ENCODE data around the gene SETX. TPM values are rescaled to one million over a fixed set of nuclear protein-coding genes. Genes with fewer than 3 reads are reported as not detected.

SETX gene
- total and polyA plus RNA-seq, 2 of the 13 experiments (the other 11 are each of a cell fraction or from before 2014, with no cell fraction given) = 13.2 to 39.0 TPM

- no peak overlapping the region for H3K4me3 ChIP-seq (replicated peaks in 1 of 3; ENCODE audit: insufficient read depth in 1 of 3, low read depth in 2 of 3, low read length in 3 of 3)
- H4K20me1 ChIP-seq (ENCODE audit: insufficient read depth, low read length) = no peaks in the 10 kb centered on the region
- H3K79me2 ChIP-seq (ENCODE audit: insufficient read depth, low read length) = no peaks in the 10 kb centered on the region
- H3K9ac ChIP-seq (ENCODE audit: insufficient read depth, low read depth, low read length) = no peak overlapping the region
- DNase-seq (ENCODE audit: low spot score) = no peak
- peaks cover 17 to 49% of the 10 kb centered on the region in 2 experiments for H3K36me3 ChIP-seq (replicated peaks in 1 of 2; ENCODE audit: control insufficient read depth in 1 of 2, insufficient read depth in 2 of 2, low read length in 2 of 2)
- no TSS peak for BruUV-seq (replicated peaks)
- no peaks in the 10 kb centered on the region for H3K9me3 ChIP-seq (ENCODE audit: low read length)
- H2AFZ ChIP-seq (ENCODE audit: low read length) = no peak overlapping the region
- in situ Hi-C loops (cut with HindIII; ENCODE audit: extremely low pct_ligation_motif_present, low pct_unique_long_range_greater_than_20kb) (no loop called here), intact Hi-C loops (cut with micrococcal nuclease; ENCODE audit: unreplicated experiment) (no loop called here)
- no peak overlapping the region for H3K27ac ChIP-seq (ENCODE audit: extremely low read length, insufficient read depth, low read length)
- no peak for ATAC-seq
- no peak overlapping the region for H3K4me2 ChIP-seq (ENCODE audit: low read depth, low read length)
- TF ChIP-seq FOXK1 (CRISPR knock-in tag; IDR thresholded peaks at IDR 0.05; ENCODE audit: borderline replicate concordance, low read depth) (no peak), ZNF567 (CRISPR knock-in tag; IDR thresholded peaks at IDR 0.05; ENCODE audit: borderline replicate concordance) (no peak), ZNF770 (CRISPR knock-in tag; IDR thresholded peaks at IDR 0.05) (peak; percentile 72)
- POLR2A ChIA-PET = no interaction called here
- peaks cover 10% of the 10 kb centered on the region for H3K4me1 ChIP-seq (ENCODE audit: insufficient read depth, low read length)
- CTCF ChIA-PET (ENCODE audit: low intra/inter-chr PET ratio, low total read pairs) = no interaction called here
- H3K27me3 ChIP-seq (ENCODE audit: control insufficient read depth in 1 of 2, insufficient read depth in 2 of 2, low read length in 2 of 2) = no peaks in the 10 kb centered on the region
- FAIRE-seq = no peak
- WGBS (ENCODE audit: low lambda C conversion rate) = 94% methylated on average over 13 of the region's 13 CpGs
These were observed 61.6 kb downstream of the SETX start for GRCh38 chr9:132293145-132293721.

GRCh38 chr9:132288966-132289365 lies 65.8 kb downstream of the SETX start:
- no peak for ATAC-seq
- H3K79me2 ChIP-seq (ENCODE audit: insufficient read depth, low read length) = no peaks in the 10 kb centered on the region
- peaks cover 13 to 38% of the 10 kb centered on the region in 2 experiments for H3K36me3 ChIP-seq (replicated peaks in 1 of 2; ENCODE audit: control insufficient read depth in 1 of 2, insufficient read depth in 2 of 2, low read length in 2 of 2)
- H3K27ac ChIP-seq (ENCODE audit: extremely low read length, insufficient read depth, low read length) = no peak overlapping the region
- H3K4me3 ChIP-seq (replicated peaks in 1 of 3; ENCODE audit: insufficient read depth in 1 of 3, low read depth in 2 of 3, low read length in 3 of 3) = no peak overlapping the region
- intact Hi-C loops (cut with micrococcal nuclease; ENCODE audit: unreplicated experiment) (no loop called here), in situ Hi-C loops (cut with HindIII; ENCODE audit: extremely low pct_ligation_motif_present, low pct_unique_long_range_greater_than_20kb) (no loop called here)
- no peak for DNase-seq (ENCODE audit: low spot score)
- no peak overlapping the region for H3K4me2 ChIP-seq (ENCODE audit: low read depth, low read length)
- no peak overlapping the region for H3K9ac ChIP-seq (ENCODE audit: insufficient read depth, low read depth, low read length)
- CTCF ChIA-PET (ENCODE audit: low intra/inter-chr PET ratio, low total read pairs) = no interaction called here
- POLR2A ChIA-PET = no interaction called here
- FAIRE-seq = no peak
- H4K20me1 ChIP-seq (ENCODE audit: insufficient read depth, low read length) = no peaks in the 10 kb centered on the region
- peaks cover 12% of the 10 kb centered on the region for H3K4me1 ChIP-seq (ENCODE audit: insufficient read depth, low read length)
- no peak overlapping the region for H2AFZ ChIP-seq (ENCODE audit: low read length)
- WGBS (ENCODE audit: low lambda C conversion rate) = 91% methylated on average over 2 of the region's 2 CpGs
- no peaks in the 10 kb centered on the region for H3K9me3 ChIP-seq (ENCODE audit: low read length)
- no peaks in the 10 kb centered on the region for H3K27me3 ChIP-seq (ENCODE audit: control insufficient read depth in 1 of 2, insufficient read depth in 2 of 2, low read length in 2 of 2)
- BruUV-seq (replicated peaks) = TSS peak; percentile 29
- TF ChIP-seq SMARCC2 (IDR thresholded peaks at IDR 0.05) (no peak), TBL1XR1 (IDR thresholded peaks at IDR 0.05; ENCODE audit: borderline replicate concordance, low read length, partially characterized antibody) (no peak), CENPBD1 (CRISPR knock-in tag; IDR thresholded peaks at IDR 0.05; ENCODE audit: borderline replicate concordance, low read depth) (no peak), MLLT10 (CRISPR knock-in tag; IDR thresholded peaks at IDR 0.05) (no peak), KDM2A (CRISPR knock-in tag; IDR thresholded peaks at IDR 0.05; ENCODE audit: borderline replicate concordance, low read depth) (no peak), ADNP (CRISPR knock-in tag; IDR thresholded peaks at IDR 0.05) (no peak), IRF9 (CRISPR knock-in tag; IDR thresholded peaks at IDR 0.05; ENCODE audit: borderline replicate concordance) (no peak), TBX3 (IDR thresholded peaks at IDR 0.05; ENCODE audit: borderline replicate concordance) (no peak), BATF2 (CRISPR knock-in tag; IDR thresholded peaks at IDR 0.05) (no peak), KDM6A (CRISPR knock-in tag; IDR thresholded peaks at IDR 0.05; ENCODE audit: low read depth) (no peak)
